Liver (tissue), 9 donors: ENCODE data around the gene WIPF2. TPM values are rescaled to one million over a fixed set of nuclear protein-coding genes. Genes with fewer than 3 reads are reported as not detected.

Experiments used
- DNase-seq: peaks from one replicate; pipeline ENCODE4 v3.0.0-alpha.2; 2017; ENCODE audit warnings: low spot score
- H3K27ac ChIP-seq, 2 donors: one replicate each; pipeline ENCODE4 v1.7.0; 2013; ENCODE audit warnings: inconsistent platforms in 2 of 2, low read length in 2 of 2, control low read depth in 1 of 2, low read depth in 1 of 2, mild to moderate bottlenecking in 1 of 2
- H3K27me3 ChIP-seq, 4 donors: one replicate each; pipeline versions ENCODE4 v1.6.1 to v1.7.0; 2013; ENCODE audit warnings: low read length in 3 of 4, inconsistent platforms in 1 of 4, mild to moderate bottlenecking in 1 of 4, moderate library complexity in 1 of 4; ENCODE audit not compliant: control insufficient read depth in 4 of 4, insufficient read depth in 4 of 4
- H3K36me3 ChIP-seq, 4 donors: one replicate each; pipeline versions ENCODE4 v1.6.1 to v1.7.0; 2013; ENCODE audit warnings: low read length in 3 of 4, mild to moderate bottlenecking in 3 of 4, low read depth in 1 of 4, moderate library complexity in 1 of 4; ENCODE audit not compliant: control insufficient read depth in 4 of 4, insufficient read depth in 3 of 4
- H3K4me1 ChIP-seq, 4 donors: one replicate each; pipeline versions ENCODE4 v1.6.1 to v1.7.0; 2013; ENCODE audit warnings: low read length in 3 of 4, mild to moderate bottlenecking in 3 of 4, moderate library complexity in 1 of 4; ENCODE audit not compliant: control insufficient read depth in 4 of 4, insufficient read depth in 4 of 4
- H3K4me3 ChIP-seq, 3 donors: one replicate each; pipeline versions ENCODE4 v1.6.1 to v1.7.0; 2013; ENCODE audit warnings: low read length in 3 of 3, control low read depth in 1 of 3, low read depth in 1 of 3, mild to moderate bottlenecking in 1 of 3
- H3K9ac ChIP-seq, 2 donors: one replicate each; pipeline ENCODE4 v1.7.0; 2013; ENCODE audit warnings: low read length in 2 of 2, mild to moderate bottlenecking in 2 of 2, moderate library complexity in 2 of 2, control low read depth in 1 of 2, low read depth in 1 of 2
- H3K9me3 ChIP-seq, 4 donors: one replicate each; pipeline versions ENCODE4 v1.6.1 to v1.7.0; 2013; ENCODE audit warnings: low read length in 3 of 4; ENCODE audit not compliant: control insufficient read depth in 4 of 4
- ATF3 ChIP-seq: IDR thresholded peaks from 2 replicates; pipeline ENCODE4 v1.6.1; 2016; ENCODE audit warnings: antibody characterized with exemption
- CTCF ChIP-seq: fragments of 150-350 bp; IDR thresholded peaks from 2 replicates; pipeline ENCODE4 v1.5.1; 2017; ENCODE audit warnings: improper control_type of control experiment, low read depth, low read length; ENCODE audit not compliant: missing input control
- EGR1 ChIP-seq, 2 donors: IDR thresholded peaks; 2 replicates each; pipeline ENCODE4 v1.6.1; 2016 to 2018; ENCODE audit warnings: antibody characterized with exemption in 2 of 2, low read depth in 2 of 2
- FOXA1 ChIP-seq: IDR thresholded peaks from 2 replicates; pipeline ENCODE4 v1.6.1; 2016; ENCODE audit warnings: antibody characterized with exemption
- FOXA2 ChIP-seq: IDR thresholded peaks from 2 replicates; pipeline ENCODE4 v1.6.1; 2016; ENCODE audit warnings: antibody characterized with exemption
- GABPA ChIP-seq, 2 donors: IDR thresholded peaks in 1 of 2; conservative IDR thresholded peaks in 1 of 2; 2 replicates each; pipeline ENCODE4 v1.6.1; 2016; ENCODE audit warnings: antibody characterized with exemption in 2 of 2, mild to moderate bottlenecking in 1 of 2, moderate library complexity in 1 of 2
- HNF4A ChIP-seq, 2 donors: conservative IDR thresholded peaks; 2 replicates each; pipeline ENCODE4 v1.6.1; 2016; ENCODE audit warnings: antibody characterized with exemption in 2 of 2, mild to moderate bottlenecking in 2 of 2
- HNF4G ChIP-seq: IDR thresholded peaks from 2 replicates; pipeline ENCODE4 v1.6.1; 2016; ENCODE audit warnings: antibody characterized with exemption
- JUND ChIP-seq, 2 donors: IDR thresholded peaks; 2 replicates each; pipeline ENCODE4 v1.6.1; 2016; ENCODE audit warnings: antibody characterized with exemption in 2 of 2
- MAX ChIP-seq: IDR thresholded peaks from 2 replicates; pipeline ENCODE4 v1.6.1; 2016; ENCODE audit warnings: antibody characterized with exemption
- NR2F2 ChIP-seq: IDR thresholded peaks from 2 replicates; pipeline ENCODE4 v1.6.1; 2016; ENCODE audit warnings: antibody characterized with exemption
- RAD21 ChIP-seq, 2 donors: IDR thresholded peaks; 2 replicates each; pipeline ENCODE4 v1.6.1; 2016; ENCODE audit warnings: antibody characterized with exemption in 2 of 2, mild to moderate bottlenecking in 2 of 2
- REST ChIP-seq: IDR thresholded peaks from 2 replicates; pipeline ENCODE4 v1.6.1; 2016; ENCODE audit warnings: antibody characterized with exemption, mild to moderate bottlenecking
- RXRA ChIP-seq, 2 donors: IDR thresholded peaks; 2 replicates each; pipeline ENCODE4 v1.6.1; 2017 to 2018; ENCODE audit warnings: antibody characterized with exemption in 2 of 2, mild to moderate bottlenecking in 1 of 2
- SP1 ChIP-seq: IDR thresholded peaks from 2 replicates; pipeline ENCODE4 v1.6.1; 2018; ENCODE audit warnings: antibody characterized with exemption, mild to moderate bottlenecking
- TAF1 ChIP-seq: conservative IDR thresholded peaks from 2 replicates; pipeline ENCODE4 v1.6.1; 2016; ENCODE audit warnings: antibody characterized with exemption, mild to moderate bottlenecking
- YY1 ChIP-seq: IDR thresholded peaks from 2 replicates; pipeline ENCODE4 v1.6.1; 2016; ENCODE audit warnings: antibody characterized with exemption, mild to moderate bottlenecking
- ZBTB33 ChIP-seq: IDR thresholded peaks from 2 replicates; pipeline ENCODE4 v1.6.1; 2016; ENCODE audit warnings: antibody characterized with exemption
- WGBS: extraction: QIAGEN DNeasy Blood & Tissue Kit; methylation state at CpG from one replicate; pipeline ENCODE4 v1.1.7; 2013; 5-methylcytosine and 5-hydroxymethylcytosine counted together
- polyA plus RNA-seq, 2 donors: library from polyadenylated mRNA; stranded (reverse) in 1 of 2; unstranded in 1 of 2; fragments of 200-250 nt in 1 of 2; fragments of >200 nt in 1 of 2; fragmentation: Nextera tagmentation in 1 of 2; extraction: Ambion mirVana in 1 of 2; gene quantifications; one replicate each; pipeline versions ENCODE4 v1.2.1 to v1.2.3, GENCODE V29; 2013 to 2015
- total RNA-seq, 2 donors: library from RNA; depleted of rRNA; stranded (reverse); fragments of >200 nt; gene quantifications; one replicate each; pipeline ENCODE4 v1.2.3, GENCODE V29; 2014
- donor health status: healthy.
- donor health status: healthy.
- donor health status: healthy.
- donor health status: healthy.
- donor health status: healthy.

The WIPF2 gene
- total and polyA plus RNA-seq, 4 donors, result 4.4 to 5.6 (median 5.2) TPM

GRCh38 chr17:40326014-40326831, 107.1 kb downstream of the WIPF2 start:
- no peak for TF ChIP-seq RAD21 (IDR thresholded peaks at IDR 0.05)
- peak in 1 of 2 donors; percentile 61 for TF ChIP-seq GABPA (IDR thresholded peaks at IDR 0.05 in 1 of 2, conservative IDR thresholded peaks at IDR 0.05 in 1 of 2)
- peak; percentile 34 to 63 for TF ChIP-seq HNF4A (conservative IDR thresholded peaks at IDR 0.05)
- no peak for TF ChIP-seq JUND (IDR thresholded peaks at IDR 0.05)
- TF ChIP-seq CTCF, result no peak
- TF ChIP-seq ZBTB33, result no peak
- TF ChIP-seq REST, result no peak
- no peak for TF ChIP-seq HNF4G
- TF ChIP-seq NR2F2, result peak; percentile 24
- peak in 1 of 2 donors; percentile 70 for TF ChIP-seq EGR1 (IDR thresholded peaks at IDR 0.05; ENCODE audit: low read depth in 2 of 2)
- peak; percentile 20 for TF ChIP-seq SP1
- no peak for TF ChIP-seq YY1
- TF ChIP-seq FOXA2, result peak; percentile 73
- peak; percentile 23 for TF ChIP-seq FOXA1
- TF ChIP-seq RXRA (IDR thresholded peaks at IDR 0.05), result peak; percentile 90 to 92
- TF ChIP-seq TAF1, result no peak
- TF ChIP-seq MAX, result peak; percentile 84
- no peak for TF ChIP-seq ATF3
- Histone ChIP-seq H3K4me3 (peak overlapping the region in 1 of 3 donors; percentile 0), H3K9ac (no peak overlapping the region), H3K4me1 (peaks cover 37 to 98% (median 89%) of the 10 kb centered on the region in 4 donors), H3K27ac (peak overlapping the region; percentile 75 to 84), H3K36me3 (no peaks in the 10 kb centered on the region), H3K9me3 (no peaks in the 10 kb centered on the region), H3K27me3 (no peaks in the 10 kb centered on the region)
- no peak for DNase-seq
- 37% methylated on average over 17 of the region's 17 CpGs for WGBS
